Stimulated activated CD8-positive, alpha-beta memory T cell treated with anti-CD3 and anti-CD28 coated beads, Interleukin-15, amount 100 ng/mL, for 4 hours (primary cell): ENCODE results near the gene RPL26.
"Not testable (repeated sequence)": the region's sequence is repeated elsewhere in the genome, so short reads cannot be mapped to it uniquely, and the experiment has no call there.

Source experiments
- DNase-seq, 2 donors: peaks; one replicate each; pipeline ENCODE4 v3.0.0-alpha.2; 2020; ENCODE audit warnings: low read depth in 2 of 2

The RPL26 gene

GRCh38 chr17:8394497-8394896, 11.5 kb upstream of the RPL26 start:
- not testable (repeated sequence) for DNase-seq

- no peak for DNase-seq
Observed at GRCh38 chr17:8393470-8394231, 10.7 kb upstream of the RPL26 start.

- no peak for DNase-seq
Observed at GRCh38 chr17:8392674-8393469, 9.9 kb upstream of the RPL26 start.

GRCh38 chr17:8392274-8392673, 9.3 kb upstream of the RPL26 start:
- no peak for DNase-seq

GRCh38 chr17:8391711-8392110, 8.7 kb upstream of the RPL26 start:
- no peak for DNase-seq

GRCh38 chr17:8387914-8388651, 5.1 kb upstream of the RPL26 start:
- DNase-seq: no peak

- DNase-seq: no peak
Observed at GRCh38 chr17:8386841-8387240, 3.8 kb upstream of the RPL26 start.

- no peak for DNase-seq
Observed at GRCh38 chr17:8384801-8385378, 1.9 kb upstream of the RPL26 start.

GRCh38 chr17:8382880-8383142, 182 bp downstream of the RPL26 start:
- no peak for DNase-seq

- DNase-seq: no peak
Observed at GRCh38 chr17:8382052-8382879, 727 bp downstream of the RPL26 start.

GRCh38 chr17:8380049-8380448, 2.9 kb downstream of the RPL26 start:
- DNase-seq: no peak

- not testable (repeated sequence) for DNase-seq
Observed at GRCh38 chr17:8378117-8378516, 4.9 kb downstream of the RPL26 start.

- no peak for DNase-seq
Observed at GRCh38 chr17:8377422-8377821, 5.6 kb downstream of the RPL26 start.

GRCh38 chr17:8376271-8377067, 6.5 kb downstream of the RPL26 start, which contains the start of gene KRABD2:
Gene KRABD2 (minus strand): TSS chr17:8376704.
- peak; percentile 75 to 79 for DNase-seq

GRCh38 chr17:8375738-8376259, 7.2 kb downstream of the RPL26 start:
- DNase-seq: no peak

- DNase-seq: not testable (repeated sequence)
Observed at GRCh38 chr17:8373856-8374255, 9.1 kb downstream of the RPL26 start.

- DNase-seq: no peak
Observed at GRCh38 chr17:8372422-8372821, 10.6 kb downstream of the RPL26 start.

- DNase-seq: no peak
Observed at GRCh38 chr17:8371786-8372185, 11.2 kb downstream of the RPL26 start.

- no peak for DNase-seq
Observed at GRCh38 chr17:8369944-8370343, 13.0 kb downstream of the RPL26 start.

GRCh38 chr17:8368193-8368592, 14.8 kb downstream of the RPL26 start:
- no peak for DNase-seq
